Measurements from ENCODE around the gene NARS2.
"Not testable (repeated sequence)": the region's sequence is repeated elsewhere in the genome, so short reads cannot be mapped to it uniquely, and the experiment has no call there.

Gene NARS2

DNA sequence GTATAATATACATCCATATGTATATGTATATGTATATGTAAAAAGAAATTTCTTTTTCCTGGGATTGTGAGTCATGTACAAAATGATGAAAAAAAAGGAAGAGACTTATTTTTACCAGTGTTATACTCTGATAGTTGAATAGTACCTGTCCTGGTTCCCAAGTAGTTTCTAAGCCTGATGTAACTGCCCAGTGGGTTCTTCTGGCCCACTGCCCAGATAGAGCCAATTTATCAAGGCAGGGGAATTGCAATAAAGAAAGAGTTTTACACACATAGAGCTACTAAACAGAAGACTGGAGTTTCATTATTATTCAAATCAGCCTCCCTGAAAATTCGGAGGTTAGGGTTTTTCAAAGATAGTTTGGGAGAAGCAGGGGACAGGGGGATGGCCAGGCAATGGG lies 29.1 kb upstream of the NARS2 start:
- Histone ChIP-seq H3K9ac (ENCODE audit: low read depth in 1 of 2, low read length in 2 of 2) (no peak overlapping the region), H3K27me3 (ENCODE audit: control insufficient read depth in 1 of 2, insufficient read depth in 2 of 2, low read length in 2 of 2) (no peaks in the 10 kb centered on the region), H3K36me3 (ENCODE audit: control insufficient read depth in 1 of 2, insufficient read depth in 2 of 2, low read length in 2 of 2) (no peaks in the 10 kb centered on the region), H3K4me1 (ENCODE audit: control insufficient read depth in 1 of 2, insufficient read depth in 2 of 2, low read length in 2 of 2) (no peaks in the 10 kb centered on the region), H3K9me3 (ENCODE audit: control insufficient read depth in 1 of 2, low read length in 2 of 2) (no peaks in the 10 kb centered on the region), H3K4me3 (ENCODE audit: low read depth in 1 of 2, low read length in 2 of 2) (no peak overlapping the region), H3K27ac (ENCODE audit: low read depth, low read length) (no peak overlapping the region)

- H3K27me3 ChIP-seq (ENCODE audit: control insufficient read depth in 1 of 2, insufficient read depth in 2 of 2, low read length in 2 of 2); H3K4me1 ChIP-seq (ENCODE audit: control insufficient read depth in 1 of 2, insufficient read depth in 2 of 2, low read length in 2 of 2); H3K36me3 ChIP-seq (ENCODE audit: control insufficient read depth in 1 of 2, insufficient read depth in 2 of 2, low read length in 2 of 2); H3K4me3 ChIP-seq (ENCODE audit: low read depth in 1 of 2, low read length in 2 of 2); H3K9ac ChIP-seq (ENCODE audit: low read depth in 1 of 2, low read length in 2 of 2); H3K9me3 ChIP-seq (ENCODE audit: control insufficient read depth in 1 of 2, low read length in 2 of 2); H3K27ac ChIP-seq (ENCODE audit: low read depth, low read length): not testable (repeated sequence)
Measured at GRCh38 chr11:78602771-78603170, 28.1 kb upstream of the NARS2 start.

DNA sequence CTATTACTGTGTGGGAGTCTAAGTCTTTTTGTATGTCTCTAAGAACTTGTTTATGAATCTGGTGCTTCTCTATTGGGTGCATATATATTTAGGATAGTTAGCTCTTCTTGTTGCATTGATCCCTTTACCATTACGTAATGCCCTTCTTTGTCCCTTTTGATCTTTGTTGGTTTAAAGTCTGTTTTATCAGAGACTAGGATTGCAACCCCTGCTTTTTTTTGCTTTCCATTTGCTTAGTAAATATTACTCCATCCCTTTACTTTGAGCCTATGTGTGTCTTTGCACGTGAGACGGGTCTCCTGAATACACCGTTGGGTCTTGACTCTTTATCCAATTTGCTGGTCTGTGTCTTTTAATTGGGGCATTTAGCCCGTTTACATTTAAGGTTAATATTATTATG lies 26.4 kb upstream of the NARS2 start:
- not testable (repeated sequence) for H3K9ac ChIP-seq (ENCODE audit: low read depth in 1 of 2, low read length in 2 of 2); H3K4me3 ChIP-seq (ENCODE audit: low read depth in 1 of 2, low read length in 2 of 2); H3K36me3 ChIP-seq (ENCODE audit: control insufficient read depth in 1 of 2, insufficient read depth in 2 of 2, low read length in 2 of 2); H3K27ac ChIP-seq (ENCODE audit: low read depth, low read length); H3K9me3 ChIP-seq (ENCODE audit: control insufficient read depth in 1 of 2, low read length in 2 of 2); H3K27me3 ChIP-seq (ENCODE audit: control insufficient read depth in 1 of 2, insufficient read depth in 2 of 2, low read length in 2 of 2); H3K4me1 ChIP-seq (ENCODE audit: control insufficient read depth in 1 of 2, insufficient read depth in 2 of 2, low read length in 2 of 2)

DNA sequence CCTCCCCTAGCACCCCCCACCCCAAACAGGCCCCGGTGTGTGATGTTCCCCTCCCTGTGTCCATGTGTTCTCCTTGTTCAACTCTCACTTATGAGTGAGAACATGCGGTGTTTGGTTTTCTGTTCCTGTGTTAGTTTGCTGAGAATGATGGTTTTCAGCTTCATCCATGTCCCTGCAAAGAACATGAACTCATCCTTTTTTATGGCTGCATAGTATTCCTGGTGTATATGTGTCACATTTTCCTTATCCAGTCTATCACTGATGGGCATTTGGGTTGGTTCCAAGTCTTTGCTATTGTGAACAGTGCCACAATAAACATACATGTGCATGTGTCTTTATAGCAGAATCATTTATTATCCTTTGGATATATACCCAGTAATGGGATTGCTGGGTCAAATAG lies 22.9 kb upstream of the NARS2 start:
- H3K36me3 ChIP-seq (ENCODE audit: control insufficient read depth in 1 of 2, insufficient read depth in 2 of 2, low read length in 2 of 2); H3K4me3 ChIP-seq (ENCODE audit: low read depth in 1 of 2, low read length in 2 of 2); H3K4me1 ChIP-seq (ENCODE audit: control insufficient read depth in 1 of 2, insufficient read depth in 2 of 2, low read length in 2 of 2); H3K27ac ChIP-seq (ENCODE audit: low read depth, low read length); H3K9me3 ChIP-seq (ENCODE audit: control insufficient read depth in 1 of 2, low read length in 2 of 2); H3K9ac ChIP-seq (ENCODE audit: low read depth in 1 of 2, low read length in 2 of 2); H3K27me3 ChIP-seq (ENCODE audit: control insufficient read depth in 1 of 2, insufficient read depth in 2 of 2, low read length in 2 of 2): not testable (repeated sequence)

DNA sequence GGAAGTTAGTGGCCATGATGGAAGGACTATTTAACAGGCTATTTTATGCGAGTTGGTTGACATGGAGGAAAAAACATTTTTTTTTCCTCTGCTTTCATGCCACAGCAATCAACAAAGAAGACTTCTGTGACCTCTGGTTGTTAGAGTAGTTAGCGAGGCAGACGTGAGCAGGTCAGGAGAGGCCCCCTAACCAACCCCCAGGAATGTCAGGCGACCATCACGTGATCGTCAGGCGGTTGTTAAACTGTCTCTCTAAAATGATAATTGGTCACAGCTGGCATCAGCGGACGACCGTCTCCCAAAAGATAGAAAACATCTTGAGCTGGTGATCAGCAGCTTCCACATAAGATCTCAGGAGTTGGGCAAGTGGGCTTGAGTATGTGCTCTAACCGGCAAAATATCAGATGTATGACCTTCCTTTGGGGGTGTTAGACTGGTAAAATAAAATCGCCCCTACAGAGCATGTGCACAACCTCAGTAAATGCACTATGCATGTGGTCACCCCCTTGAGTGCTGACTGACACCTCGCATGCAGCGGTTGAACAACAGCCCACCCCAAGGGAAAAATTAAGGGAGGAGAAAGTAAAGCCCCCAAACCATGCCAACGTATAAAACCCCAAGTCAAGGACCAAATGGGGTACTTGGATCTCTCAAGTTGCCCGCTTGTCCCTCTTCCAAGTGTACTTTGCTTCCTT lies 20.9 kb upstream of the NARS2 start:
- Histone ChIP-seq H3K27me3 (ENCODE audit: control insufficient read depth in 1 of 2, insufficient read depth in 2 of 2, low read length in 2 of 2) (no peaks in the 10 kb centered on the region), H3K36me3 (ENCODE audit: control insufficient read depth in 1 of 2, insufficient read depth in 2 of 2, low read length in 2 of 2) (no peaks in the 10 kb centered on the region), H3K9ac (ENCODE audit: low read depth in 1 of 2, low read length in 2 of 2) (no peak overlapping the region), H3K4me1 (ENCODE audit: control insufficient read depth in 1 of 2, insufficient read depth in 2 of 2, low read length in 2 of 2) (no peaks in the 10 kb centered on the region), H3K27ac (ENCODE audit: low read depth, low read length) (no peak overlapping the region), H3K9me3 (ENCODE audit: control insufficient read depth in 1 of 2, low read length in 2 of 2) (no peaks in the 10 kb centered on the region), H3K4me3 (ENCODE audit: low read depth in 1 of 2, low read length in 2 of 2) (no peak overlapping the region)

- Histone ChIP-seq H3K27ac (ENCODE audit: low read depth, low read length) (no peak overlapping the region), H3K9ac (ENCODE audit: low read depth in 1 of 2, low read length in 2 of 2) (no peak overlapping the region), H3K4me1 (ENCODE audit: control insufficient read depth in 1 of 2, insufficient read depth in 2 of 2, low read length in 2 of 2) (no peaks in the 10 kb centered on the region), H3K36me3 (ENCODE audit: control insufficient read depth in 1 of 2, insufficient read depth in 2 of 2, low read length in 2 of 2) (no peaks in the 10 kb centered on the region), H3K9me3 (ENCODE audit: control insufficient read depth in 1 of 2, low read length in 2 of 2) (no peaks in the 10 kb centered on the region), H3K4me3 (ENCODE audit: low read depth in 1 of 2, low read length in 2 of 2) (no peak overlapping the region), H3K27me3 (ENCODE audit: control insufficient read depth in 1 of 2, insufficient read depth in 2 of 2, low read length in 2 of 2) (no peaks in the 10 kb centered on the region)
Measured at GRCh38 chr11:78594814-78595213, 20.1 kb upstream of the NARS2 start.

DNA sequence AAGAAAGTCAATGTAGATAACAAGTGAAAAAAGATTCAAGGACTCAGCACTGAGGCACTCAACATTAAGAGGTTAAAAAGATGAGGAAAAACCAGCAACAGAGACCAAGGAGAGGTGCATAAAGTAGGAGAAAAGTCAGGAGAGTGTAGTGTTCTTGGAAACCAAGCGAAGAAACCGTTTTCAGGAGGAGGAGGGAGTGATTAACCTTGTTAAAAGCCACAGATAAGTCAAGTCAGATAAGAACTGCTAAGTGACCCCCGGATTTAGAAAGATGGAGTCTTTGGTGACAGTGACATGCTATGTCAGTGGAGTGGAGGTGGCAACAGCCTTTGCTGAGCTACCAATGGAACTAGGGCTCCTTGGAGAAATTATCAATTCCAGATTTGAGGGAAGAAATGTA lies 13.9 kb upstream of the NARS2 start:
- H3K27me3 ChIP-seq (ENCODE audit: control insufficient read depth in 1 of 2, insufficient read depth in 2 of 2, low read length in 2 of 2): no peaks in the 10 kb centered on the region
- H3K4me1 ChIP-seq (ENCODE audit: control insufficient read depth in 1 of 2, insufficient read depth in 2 of 2, low read length in 2 of 2): no peaks in the 10 kb centered on the region
- H3K9me3 ChIP-seq (ENCODE audit: control insufficient read depth in 1 of 2, low read length in 2 of 2): peaks cover 8 to 10% of the 10 kb centered on the region in 2 donors
- H3K27ac ChIP-seq (ENCODE audit: low read depth, low read length): no peak overlapping the region
- no peak overlapping the region for H3K9ac ChIP-seq (ENCODE audit: low read depth in 1 of 2, low read length in 2 of 2)
- no peaks in the 10 kb centered on the region for H3K36me3 ChIP-seq (ENCODE audit: control insufficient read depth in 1 of 2, insufficient read depth in 2 of 2, low read length in 2 of 2)
- no peak overlapping the region for H3K4me3 ChIP-seq (ENCODE audit: low read depth in 1 of 2, low read length in 2 of 2)

GRCh38 chr11:78587446-78587845 lies 12.8 kb upstream of the NARS2 start:
- Histone ChIP-seq H3K27me3 (ENCODE audit: control insufficient read depth in 1 of 2, insufficient read depth in 2 of 2, low read length in 2 of 2) (no peaks in the 10 kb centered on the region), H3K4me3 (ENCODE audit: low read depth in 1 of 2, low read length in 2 of 2) (no peak overlapping the region), H3K9me3 (ENCODE audit: control insufficient read depth in 1 of 2, low read length in 2 of 2) (peaks cover 17 to 20% of the 10 kb centered on the region in 2 donors), H3K9ac (ENCODE audit: low read depth in 1 of 2, low read length in 2 of 2) (no peak overlapping the region), H3K4me1 (ENCODE audit: control insufficient read depth in 1 of 2, insufficient read depth in 2 of 2, low read length in 2 of 2) (no peaks in the 10 kb centered on the region), H3K36me3 (ENCODE audit: control insufficient read depth in 1 of 2, insufficient read depth in 2 of 2, low read length in 2 of 2) (no peaks in the 10 kb centered on the region), H3K27ac (ENCODE audit: low read depth, low read length) (no peak overlapping the region)

DNA sequence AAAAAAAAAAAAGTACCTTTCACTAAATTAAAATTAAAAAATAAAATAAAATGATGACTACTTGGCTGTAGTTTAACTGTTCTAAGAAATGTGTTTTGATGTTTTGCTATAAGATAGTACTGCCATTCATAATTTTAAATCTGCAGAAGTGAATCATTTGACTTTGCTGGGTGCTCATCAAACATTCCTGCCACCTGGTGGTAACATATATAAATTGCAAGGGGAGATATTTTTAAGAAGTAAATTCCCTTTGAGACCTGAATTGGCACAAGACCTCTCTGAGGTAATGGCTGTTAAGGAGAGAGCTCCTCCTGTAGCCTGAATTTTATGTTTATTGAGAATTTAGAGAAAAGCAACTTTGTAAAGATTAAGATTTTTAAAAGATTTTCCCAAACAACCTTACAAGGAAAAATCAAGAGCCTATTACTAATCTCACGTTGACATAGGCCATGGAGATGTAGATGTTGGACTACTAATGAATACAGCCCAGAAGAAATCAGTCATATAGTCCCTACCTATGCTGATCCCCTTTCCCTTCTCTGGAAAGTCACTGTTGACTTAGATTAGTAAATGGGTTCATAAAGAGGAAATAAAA lies 11.9 kb upstream of the NARS2 start:
- Histone ChIP-seq H3K9ac (ENCODE audit: low read depth in 1 of 2, low read length in 2 of 2) (no peak overlapping the region), H3K36me3 (ENCODE audit: control insufficient read depth in 1 of 2, insufficient read depth in 2 of 2, low read length in 2 of 2) (no peaks in the 10 kb centered on the region), H3K27ac (ENCODE audit: low read depth, low read length) (no peak overlapping the region), H3K4me3 (ENCODE audit: low read depth in 1 of 2, low read length in 2 of 2) (no peak overlapping the region), H3K9me3 (ENCODE audit: control insufficient read depth in 1 of 2, low read length in 2 of 2) (peaks cover 19 to 21% of the 10 kb centered on the region in 2 donors), H3K4me1 (ENCODE audit: control insufficient read depth in 1 of 2, insufficient read depth in 2 of 2, low read length in 2 of 2) (no peaks in the 10 kb centered on the region), H3K27me3 (ENCODE audit: control insufficient read depth in 1 of 2, insufficient read depth in 2 of 2, low read length in 2 of 2) (no peaks in the 10 kb centered on the region)

DNA sequence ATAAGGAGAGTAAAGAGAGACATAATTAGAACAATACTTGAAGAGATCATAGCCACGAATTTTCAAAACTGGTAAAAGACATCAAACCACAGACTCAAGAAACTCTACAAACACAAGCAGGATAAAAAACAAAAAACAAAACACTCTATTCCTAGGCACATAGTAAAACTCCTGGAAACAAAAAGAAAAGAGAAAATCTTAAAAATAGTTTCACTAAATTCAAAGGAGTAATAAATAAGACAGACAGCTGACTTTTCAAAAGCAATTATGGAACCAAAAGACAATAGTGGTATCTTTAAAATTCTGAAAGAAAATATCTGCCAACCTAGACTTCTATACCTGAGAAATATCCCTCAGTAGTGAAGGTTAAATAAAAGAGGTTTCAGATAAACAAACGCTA lies 9.2 kb upstream of the NARS2 start:
- no peaks in the 10 kb centered on the region for H3K36me3 ChIP-seq (ENCODE audit: control insufficient read depth in 1 of 2, insufficient read depth in 2 of 2, low read length in 2 of 2)
- peaks cover 19 to 21% of the 10 kb centered on the region in 2 donors for H3K9me3 ChIP-seq (ENCODE audit: control insufficient read depth in 1 of 2, low read length in 2 of 2)
- H3K4me1 ChIP-seq (ENCODE audit: control insufficient read depth in 1 of 2, insufficient read depth in 2 of 2, low read length in 2 of 2): no peaks in the 10 kb centered on the region
- H3K9ac ChIP-seq (ENCODE audit: low read depth in 1 of 2, low read length in 2 of 2): no peak overlapping the region
- H3K27me3 ChIP-seq (ENCODE audit: control insufficient read depth in 1 of 2, insufficient read depth in 2 of 2, low read length in 2 of 2): no peaks in the 10 kb centered on the region
- no peak overlapping the region for H3K27ac ChIP-seq (ENCODE audit: low read depth, low read length)
- H3K4me3 ChIP-seq (ENCODE audit: low read depth in 1 of 2, low read length in 2 of 2): no peak overlapping the region

Data from duodenal mucosa (tissue), 2 donors.